K562 (cell line): ENCODE results near the gene ASIC5. TPM values are rescaled to one million over a fixed set of nuclear protein-coding genes. Genes with fewer than 3 reads are reported as not detected.

Experiments
- ATAC-seq: fragments of 200-7000 bp; cut with Tn5 transposase; 3 replicates; pipeline ENCODE4 v1.9.1; 2020; ENCODE audit warnings: moderate library complexity
- BruUV-seq: library from RNA; stranded (reverse); fragments of 400-500 nt; replicated peaks from 2 replicates; lab custom pipeline; 2021; lab: Mats Ljungman, UMichigan
- CTCF ChIA-PET: fragments of 300-600 bp; formaldehyde crosslinking; extraction: SDS; loops from one replicate; lab custom pipeline; 2021; ENCODE audit warnings: low intra/inter-chr PET ratio; lab: Yijun Ruan, JAX
- POLR2A ChIA-PET: fragments of 300-600, 350-650 bp; sonication (Branson Sonifier 250); formaldehyde crosslinking; extraction: SDS; loops from one replicate; lab custom pipeline; 2021; ENCODE audit warnings: antibody characterized with exemption, inconsistent platforms; lab: Yijun Ruan, JAX
- DNase-seq, 4 experiments: peaks; one replicate each; pipeline versions ENCODE4 v3.0.0 to v3.0.0-alpha.2; 2011 to 2018; ENCODE audit warnings: low spot score in 3 of 4, mixed read lengths in 3 of 4; ENCODE audit errors: extremely low read depth in 1 of 4
- FAIRE-seq: peaks from 2 replicates; lab custom pipeline; 2011; peaks lifted over from hg19 to GRCh38; lab: Jason Lieb, UNC
- H2AFZ ChIP-seq: 2 replicates; pipeline ENCODE4 v1.6.0; 2011; ENCODE audit warnings: low read depth, low read length, control low read depth, inconsistent platforms
- H3K27ac ChIP-seq: fragments of 200-600 bp; 3 replicates; pipeline ENCODE4 v1.8.0; 2011; ENCODE audit warnings: low read depth, mild to moderate bottlenecking, control low read depth, inconsistent platforms, low read length, moderate library complexity, mixed read lengths; ENCODE audit errors: extremely low read depth
- H3K27me3 ChIP-seq, 2 experiments: fragments of 300-600 bp in 1 of 2; 2 replicates in 1 of 2; 3 replicates in 1 of 2; pipeline versions ENCODE4 v1.6.0 to v1.8.0; 2011; ENCODE audit warnings: inconsistent platforms in 2 of 2, low read length in 2 of 2, mild to moderate bottlenecking in 1 of 2, mixed read lengths in 1 of 2, moderate library complexity in 1 of 2; ENCODE audit not compliant: control insufficient read depth in 2 of 2, insufficient read depth in 2 of 2
- H3K36me3 ChIP-seq: fragments of 300-600 bp; 3 replicates; pipeline ENCODE4 v1.8.0; 2011; ENCODE audit warnings: mild to moderate bottlenecking, low read length, inconsistent platforms; ENCODE audit not compliant: control insufficient read depth, insufficient read depth
- H3K4me1 ChIP-seq, 2 experiments: fragments of 200-600 bp in 1 of 2; replicated peaks in 1 of 2; 2 replicates in 1 of 2; 3 replicates in 1 of 2; pipeline versions ENCODE4 v1.5.1 to v1.8.0; 2011; ENCODE audit warnings: inconsistent platforms in 2 of 2, low read length in 2 of 2, mild to moderate bottlenecking in 1 of 2, mixed read lengths in 1 of 2, moderate library complexity in 1 of 2; ENCODE audit not compliant: control insufficient read depth in 2 of 2, insufficient read depth in 2 of 2
- H3K4me2 ChIP-seq: 2 replicates; pipeline ENCODE4 v1.6.1; 2011; ENCODE audit warnings: low read length, control low read depth, inconsistent platforms, mixed read lengths; ENCODE audit not compliant: insufficient read depth
- H3K4me3 ChIP-seq: fragments of 200-600 bp; sonication (generic), shearing (Covaris generic); 2 replicates; pipeline ENCODE4 v1.5.1; 2016; ENCODE audit warnings: control low read depth, inconsistent platforms
- H3K79me2 ChIP-seq: fragments of 200-600 bp; 3 replicates; pipeline ENCODE4 v1.8.0; 2011; ENCODE audit warnings: low read length, inconsistent platforms; ENCODE audit not compliant: control insufficient read depth, insufficient read depth
- H3K9ac ChIP-seq, 2 experiments: 2 replicates each; pipeline versions ENCODE4 v1.6.0 to v1.6.1; 2011; ENCODE audit warnings: low read depth in 2 of 2, low read length in 2 of 2, control low read depth in 1 of 2, inconsistent platforms in 1 of 2, mild to moderate bottlenecking in 1 of 2, mixed read lengths in 1 of 2; ENCODE audit not compliant: insufficient read depth in 1 of 2
- H3K9me1 ChIP-seq: one replicate; pipeline ENCODE4 v1.6.0; 2011; ENCODE audit warnings: inconsistent platforms, mild to moderate bottlenecking, low read length, moderate library complexity; ENCODE audit not compliant: control insufficient read depth, insufficient read depth
- H3K9me3 ChIP-seq: replicated peaks from 2 replicates; pipeline ENCODE4 v1.5.1; 2011; ENCODE audit warnings: low read depth, low read length, inconsistent platforms; ENCODE audit not compliant: control insufficient read depth, insufficient read depth
- H4K20me1 ChIP-seq: replicated peaks from 2 replicates; pipeline ENCODE4 v1.6.1; 2011; ENCODE audit warnings: low read length, inconsistent platforms, mixed read lengths; ENCODE audit not compliant: control insufficient read depth, insufficient read depth
- CBFB ChIP-seq: sonication (generic); formaldehyde crosslinking; IDR thresholded peaks from 2 replicates; pipeline ENCODE4 v1.4.0; 2020; ENCODE audit warnings: mild to moderate bottlenecking, missing genetic modification reagents
- E4F1 ChIP-seq: fragments of 250-450 bp; sonication (Bioruptor Pico); IDR thresholded peaks from 2 replicates; pipeline ENCODE4 v1.5.0; 2021; ENCODE audit warnings: mild to moderate bottlenecking, borderline replicate concordance
- HMG20A ChIP-seq: fragments of 450-650 bp; formaldehyde crosslinking; conservative IDR thresholded peaks from 2 replicates; pipeline ENCODE4 v1.4.0; 2020; ENCODE audit warnings: mild to moderate bottlenecking, mixed read lengths
- IFI16 ChIP-seq: fragments of 250-450 bp; sonication (Bioruptor Pico); IDR thresholded peaks from 2 replicates; pipeline ENCODE4 v2.1.2; 2022; ENCODE audit warnings: mild to moderate bottlenecking, inconsistent platforms
- KAT7 ChIP-seq: sonication (generic); formaldehyde crosslinking; IDR thresholded peaks from 2 replicates; pipeline ENCODE4 v1.8.0; 2022; ENCODE audit warnings: missing genetic modification reagents, mild to moderate bottlenecking, borderline replicate concordance
- PHB ChIP-seq: fragments of 250-450 bp; sonication (Bioruptor Pico); IDR thresholded peaks from 2 replicates; pipeline ENCODE4 v1.5.0; 2021
- PPARD ChIP-seq: fragments of 250-450 bp; sonication (Bioruptor Pico); IDR thresholded peaks from 2 replicates; pipeline ENCODE4 v1.8.0; 2022; ENCODE audit warnings: inconsistent platforms, mild to moderate bottlenecking, moderate library complexity
- SMARCE1 ChIP-seq: fragments of 450-650 bp; IDR thresholded peaks from 2 replicates; pipeline ENCODE4 v1.7.1; 2016; ENCODE audit warnings: mild to moderate bottlenecking
- ZNF12 ChIP-seq: sonication (generic); formaldehyde crosslinking; IDR thresholded peaks from 2 replicates; pipeline ENCODE4 v1.4.0; 2020; ENCODE audit warnings: mild to moderate bottlenecking, missing genetic modification reagents
- ZNF778 ChIP-seq: fragments of 450-650 bp; formaldehyde crosslinking; IDR thresholded peaks from 2 replicates; pipeline ENCODE4 v1.4.0; 2020; ENCODE audit warnings: mild to moderate bottlenecking, moderate library complexity
- WGBS: fragments of 100-300 bp; shearing (Covaris generic); methylation state at CpG from one replicate; pipeline ENCODE4 v1.1.6; 2016; ENCODE audit warnings: low coverage, mixed read lengths; ENCODE audit not compliant: insufficient coverage; ENCODE audit errors: missing lambda C conversion rate; 5-methylcytosine and 5-hydroxymethylcytosine counted together
- in situ Hi-C: fragments of 300-500 bp; cut with MboI; formaldehyde crosslinking; loops from 4 replicates; pipeline ENCODE4 v1.15.0; 2018; ENCODE audit warnings: inconsistent platforms, mixed read lengths
- intact Hi-C: fragments of 100-400 bp; cut with micrococcal nuclease; formaldehyde crosslinking; loops from 2 replicates; pipeline ENCODE4 v1.14.2; 2022
- polyA plus RNA-seq, 8 experiments: library from polyadenylated mRNA; depleted of rRNA in 4 of 8; stranded (reverse) in 5 of 8; unstranded in 3 of 8; fragments of >200 nt; fragmentation: Nextera tagmentation in 2 of 8; fragmentation: Illumina TruSeq in 1 of 8; extraction: Ambion mirVana in 2 of 8; extraction: Trizol in 1 of 8; gene quantifications; 2 replicates each; pipeline versions ENCODE4 v1.2.1 to v1.2.3, GENCODE V29; 2011 to 2014; ENCODE audit warnings: inconsistent platforms in 1 of 8, missing spikeins in 1 of 8
- total RNA-seq, 7 experiments: library from RNA; depleted of rRNA in 6 of 7; stranded (reverse); fragments of >200 nt in 6 of 7; fragmentation: Illumina TruSeq in 2 of 7; extraction: Trizol in 2 of 7; gene quantifications; 2 replicates each; pipeline versions ENCODE4 v1.2.1 to v1.2.3, GENCODE V29; 2011 to 2021; ENCODE audit warnings: low replicate concordance in 1 of 7
- TF ChIP-seq, protein P1 (sequence below), 2 experiments: IDR thresholded peaks; 2 replicates each; pipeline ENCODE4 v1.6.1; 2012; ENCODE audit warnings: improper control_type of control experiment in 2 of 2, low read depth in 2 of 2, low read length in 2 of 2, borderline replicate concordance in 1 of 2
- TF ChIP-seq, protein P2 (sequence below): fragments of 450-650 bp; IDR thresholded peaks from 2 replicates; pipeline ENCODE4 v1.6.1; 2014; ENCODE audit warnings: low read depth, mild to moderate bottlenecking, moderate library complexity, borderline replicate concordance

The ASIC5 gene
- total and polyA plus RNA-seq, 9 of the 15 experiments (the other 6 are each of a cell fraction or from before 2014, with no cell fraction given), result not detected

- DNase-seq (no peak), ATAC-seq (no peak), FAIRE-seq (no peak)
- no peak overlapping the region for H3K9ac ChIP-seq
- TF ChIP-seq, protein P1, sequence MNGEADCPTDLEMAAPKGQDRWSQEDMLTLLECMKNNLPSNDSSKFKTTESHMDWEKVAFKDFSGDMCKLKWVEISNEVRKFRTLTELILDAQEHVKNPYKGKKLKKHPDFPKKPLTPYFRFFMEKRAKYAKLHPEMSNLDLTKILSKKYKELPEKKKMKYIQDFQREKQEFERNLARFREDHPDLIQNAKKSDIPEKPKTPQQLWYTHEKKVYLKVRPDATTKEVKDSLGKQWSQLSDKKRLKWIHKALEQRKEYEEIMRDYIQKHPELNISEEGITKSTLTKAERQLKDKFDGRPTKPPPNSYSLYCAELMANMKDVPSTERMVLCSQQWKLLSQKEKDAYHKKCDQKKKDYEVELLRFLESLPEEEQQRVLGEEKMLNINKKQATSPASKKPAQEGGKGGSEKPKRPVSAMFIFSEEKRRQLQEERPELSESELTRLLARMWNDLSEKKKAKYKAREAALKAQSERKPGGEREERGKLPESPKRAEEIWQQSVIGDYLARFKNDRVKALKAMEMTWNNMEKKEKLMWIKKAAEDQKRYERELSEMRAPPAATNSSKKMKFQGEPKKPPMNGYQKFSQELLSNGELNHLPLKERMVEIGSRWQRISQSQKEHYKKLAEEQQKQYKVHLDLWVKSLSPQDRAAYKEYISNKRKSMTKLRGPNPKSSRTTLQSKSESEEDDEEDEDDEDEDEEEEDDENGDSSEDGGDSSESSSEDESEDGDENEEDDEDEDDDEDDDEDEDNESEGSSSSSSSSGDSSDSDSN (IDR thresholded peaks at IDR 0.05; ENCODE audit: borderline replicate concordance in 1 of 2, low read depth in 2 of 2, low read length in 2 of 2), result no peak
- TF ChIP-seq IFI16 (CRISPR knock-in tag) (no peak), ZNF778 (CRISPR knock-in tag) (no peak), KAT7 (CRISPR knock-in tag) (no peak), PPARD (CRISPR knock-in tag) (no peak), E4F1 (CRISPR knock-in tag) (no peak), PHB (CRISPR knock-in tag) (no peak), CBFB (CRISPR knock-in tag) (no peak), HMG20A (CRISPR knock-in tag) (no peak), SMARCE1 (no peak), ZNF12 (CRISPR knock-in tag) (no peak)
- TF ChIP-seq, protein P2, sequence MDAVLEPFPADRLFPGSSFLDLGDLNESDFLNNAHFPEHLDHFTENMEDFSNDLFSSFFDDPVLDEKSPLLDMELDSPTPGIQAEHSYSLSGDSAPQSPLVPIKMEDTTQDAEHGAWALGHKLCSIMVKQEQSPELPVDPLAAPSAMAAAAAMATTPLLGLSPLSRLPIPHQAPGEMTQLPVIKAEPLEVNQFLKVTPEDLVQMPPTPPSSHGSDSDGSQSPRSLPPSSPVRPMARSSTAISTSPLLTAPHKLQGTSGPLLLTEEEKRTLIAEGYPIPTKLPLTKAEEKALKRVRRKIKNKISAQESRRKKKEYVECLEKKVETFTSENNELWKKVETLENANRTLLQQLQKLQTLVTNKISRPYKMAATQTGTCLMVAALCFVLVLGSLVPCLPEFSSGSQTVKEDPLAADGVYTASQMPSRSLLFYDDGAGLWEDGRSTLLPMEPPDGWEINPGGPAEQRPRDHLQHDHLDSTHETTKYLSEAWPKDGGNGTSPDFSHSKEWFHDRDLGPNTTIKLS, result no peak
- no peak overlapping the region for H3K4me3 ChIP-seq
- no peaks in the 10 kb centered on the region for H3K79me2 ChIP-seq
- 0% methylated on average over 1 of the region's 1 CpG for WGBS
- POLR2A ChIA-PET, result no interaction called here
- no peaks in the 10 kb centered on the region for H3K9me1 ChIP-seq
- BruUV-seq, result no TSS peak
- H3K9me3 ChIP-seq, result no peaks in the 10 kb centered on the region
- no peak overlapping the region for H2AFZ ChIP-seq
- H3K27me3 ChIP-seq, result no peaks in the 10 kb centered on the region
- no peaks in the 10 kb centered on the region for H3K36me3 ChIP-seq
- intact Hi-C loops, result no loop called here
- CTCF ChIA-PET, result no interaction called here
- H3K27ac ChIP-seq, result no peak overlapping the region
- no peak overlapping the region for H3K4me2 ChIP-seq
- no peaks in the 10 kb centered on the region for H4K20me1 ChIP-seq
- H3K4me1 ChIP-seq, result no peaks in the 10 kb centered on the region
- in situ Hi-C loops, result no loop called here
These were observed 9.8 kb upstream of the ASIC5 start for GRCh38 chr4:155875878-155876277.
